Medulla oblongata (tissue), 1 donor: ENCODE measurements around the gene PRR33.

Experiments used
- DNase-seq: peaks from one replicate; pipeline ENCODE4 v3.0.0-alpha.2; 2015; ENCODE audit errors: extremely low spot score

Gene PRR33

GRCh38 chr11:1863352-1864216 is 28.1 kb downstream of the PRR33 start:
- DNase-seq, result peak; percentile 87

GRCh38 chr11:1862588-1863351 is 28.9 kb downstream of the PRR33 start:
- no peak for DNase-seq

- DNase-seq, result no peak
Measured at GRCh38 chr11:1861435-1862411, 30.0 kb downstream of the PRR33 start.

GRCh38 chr11:1860108-1860507 is 31.6 kb downstream of the PRR33 start:
- DNase-seq, result no peak

GRCh38 chr11:1859004-1859403 is 32.7 kb downstream of the PRR33 start:
- no peak for DNase-seq

GRCh38 chr11:1858576-1858975 is 33.1 kb downstream of the PRR33 start:
- no peak for DNase-seq

- peak; percentile 41 for DNase-seq
Measured at GRCh38 chr11:1858154-1858553, 33.5 kb downstream of the PRR33 start.

- DNase-seq, result no peak
Measured at GRCh38 chr11:1857064-1857463, 34.6 kb downstream of the PRR33 start.

- DNase-seq, result no peak
Measured at GRCh38 chr11:1856306-1857005, 35.2 kb downstream of the PRR33 start.

- DNase-seq, result no peak
Measured at GRCh38 chr11:1855886-1856265, 35.8 kb downstream of the PRR33 start.

- DNase-seq, result no peak
Measured at GRCh38 chr11:1854949-1855885, 36.5 kb downstream of the PRR33 start.

GRCh38 chr11:1854132-1854948 is 37.4 kb downstream of the PRR33 start:
- no peak for DNase-seq

- no peak for DNase-seq
Measured at GRCh38 chr11:1853376-1854131, 38.1 kb downstream of the PRR33 start.

- DNase-seq, result peak; percentile 58
Measured at GRCh38 chr11:1852877-1853276, 38.8 kb downstream of the PRR33 start, which contains the start of gene LSP1. LSP1 (plus strand) TSS chr11:1853084; CDS start chr11:1853145, 61 bp downstream.

GRCh38 chr11:1852271-1852876 is 39.3 kb downstream of the PRR33 start:
- DNase-seq, result no peak

GRCh38 chr11:1851468-1852180 is 40.1 kb downstream of the PRR33 start:
- no peak for DNase-seq
